SKM-1 treated with dmso at 0.1 percent for 144 hours (cell line): Measurements from ENCODE around the gene SH3TC1.

Experiments
- DNase-seq: peaks from one replicate; lab custom pipeline; 2025; ENCODE audit not compliant: unreplicated experiment; lab: John Stamatoyannopoulos, UW

SH3TC1 gene

GRCh38 chr4:8241211-8241779 is 42.2 kb downstream of the SH3TC1 start:
- no peak for DNase-seq

- DNase-seq = peak; percentile 74
These were observed 43.0 kb downstream of the SH3TC1 start for GRCh38 chr4:8241895-8242696.

GRCh38 chr4:8242782-8243560 is 43.9 kb downstream of the SH3TC1 start:
- no peak for DNase-seq

GRCh38 chr4:8244001-8244757 is 45.1 kb downstream of the SH3TC1 start:
- DNase-seq = no peak

- DNase-seq = no peak
These were observed 45.9 kb downstream of the SH3TC1 start for GRCh38 chr4:8244931-8245460.

- DNase-seq = no peak
These were observed 47.1 kb downstream of the SH3TC1 start for GRCh38 chr4:8245884-8246833.

- no peak for DNase-seq
These were observed 48.2 kb downstream of the SH3TC1 start for GRCh38 chr4:8247047-8247930.

GRCh38 chr4:8248091-8248490 is 49.0 kb downstream of the SH3TC1 start:
- no peak for DNase-seq

GRCh38 chr4:8250227-8250626 is 51.1 kb downstream of the SH3TC1 start:
- DNase-seq = no peak

GRCh38 chr4:8250637-8251036 is 51.5 kb downstream of the SH3TC1 start:
- DNase-seq = no peak

- no peak for DNase-seq
These were observed 52.2 kb downstream of the SH3TC1 start for GRCh38 chr4:8251110-8251883.

GRCh38 chr4:8252301-8253173 is 53.4 kb downstream of the SH3TC1 start:
- no peak for DNase-seq

GRCh38 chr4:8254076-8254475 is 55.0 kb downstream of the SH3TC1 start:
- DNase-seq = no peak

GRCh38 chr4:8255698-8256441 is 56.8 kb downstream of the SH3TC1 start:
- DNase-seq = no peak

GRCh38 chr4:8257854-8258253 is 58.8 kb downstream of the SH3TC1 start:
- DNase-seq = no peak

- DNase-seq = no peak
These were observed 59.6 kb downstream of the SH3TC1 start for GRCh38 chr4:8258552-8259212.
